ENCODE measurements around the gene ACD. TPM values are rescaled to one million over a fixed set of nuclear protein-coding genes. Genes with fewer than 3 reads are reported as not detected.

ACD gene
- total RNA-seq, 1 experiment from 2014 or later = 41.3 TPM

DNA sequence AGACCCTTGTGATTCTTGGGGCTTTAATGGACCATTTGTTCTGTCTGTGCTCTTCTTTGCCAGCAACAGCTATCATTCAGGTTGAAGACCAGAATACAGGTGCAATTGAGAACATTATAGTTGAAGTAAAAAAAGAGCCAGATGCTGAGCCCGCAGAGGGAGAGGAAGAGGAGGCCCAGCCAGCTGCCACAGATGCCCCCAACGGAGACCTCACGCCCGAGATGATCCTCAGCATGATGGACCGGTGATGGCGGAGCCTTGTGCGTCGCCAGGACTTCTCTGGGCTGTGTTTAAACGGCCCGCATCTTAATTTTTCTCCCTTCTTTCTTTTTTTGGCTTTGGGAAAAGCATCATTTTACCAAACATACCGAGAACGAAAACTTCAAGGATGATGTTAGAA, 22.4 kb downstream of the ACD start:
- Mint-ChIP-seq H3K27me3 (ENCODE audit: low read depth) (no peaks in the 10 kb centered on the region), H3K36me3 (peaks cover 37% of the 10 kb centered on the region), H3K4me3 (no peak overlapping the region), H3K4me1 (no peaks in the 10 kb centered on the region), H3K27ac (peak overlapping the region; percentile 23; the same call in 1 of the 2 replicates), H3K9me3 (no peaks in the 10 kb centered on the region)
- ChIA-PET POLR2A (no interaction called here), CTCF (interaction anchor here (3.2 kb wide), 1 partner anchor 91 kb away, joined by 15 read pairs; no protein-coding TSS in a partner anchor)
- TF ChIP-seq OVOL2 (CRISPR knock-in tag; IDR thresholded peaks at IDR 0.05; ENCODE audit: borderline replicate concordance) = no peak
- no peak for TF ChIP-seq GABPB1 (CRISPR knock-in tag; IDR thresholded peaks at IDR 0.05)
- TF ChIP-seq ZBTB21 (CRISPR knock-in tag; IDR thresholded peaks at IDR 0.05; ENCODE audit: borderline replicate concordance) = no peak
- TF ChIP-seq ZNF121 (CRISPR knock-in tag; IDR thresholded peaks at IDR 0.05) = no peak
- TF ChIP-seq ZNF423 (CRISPR knock-in tag; IDR thresholded peaks at IDR 0.05) = no peak
- TF ChIP-seq TEAD1 (CRISPR knock-in tag; IDR thresholded peaks at IDR 0.05) = no peak
- no peak for TF ChIP-seq ZNF532 (CRISPR knock-in tag; IDR thresholded peaks at IDR 0.05; ENCODE audit: borderline replicate concordance)
- no peak for TF ChIP-seq EMX1 (CRISPR knock-in tag; IDR thresholded peaks at IDR 0.05)
- no peak for TF ChIP-seq SMAD4 (CRISPR knock-in tag; IDR thresholded peaks at IDR 0.05)
- TF ChIP-seq, protein P1, sequence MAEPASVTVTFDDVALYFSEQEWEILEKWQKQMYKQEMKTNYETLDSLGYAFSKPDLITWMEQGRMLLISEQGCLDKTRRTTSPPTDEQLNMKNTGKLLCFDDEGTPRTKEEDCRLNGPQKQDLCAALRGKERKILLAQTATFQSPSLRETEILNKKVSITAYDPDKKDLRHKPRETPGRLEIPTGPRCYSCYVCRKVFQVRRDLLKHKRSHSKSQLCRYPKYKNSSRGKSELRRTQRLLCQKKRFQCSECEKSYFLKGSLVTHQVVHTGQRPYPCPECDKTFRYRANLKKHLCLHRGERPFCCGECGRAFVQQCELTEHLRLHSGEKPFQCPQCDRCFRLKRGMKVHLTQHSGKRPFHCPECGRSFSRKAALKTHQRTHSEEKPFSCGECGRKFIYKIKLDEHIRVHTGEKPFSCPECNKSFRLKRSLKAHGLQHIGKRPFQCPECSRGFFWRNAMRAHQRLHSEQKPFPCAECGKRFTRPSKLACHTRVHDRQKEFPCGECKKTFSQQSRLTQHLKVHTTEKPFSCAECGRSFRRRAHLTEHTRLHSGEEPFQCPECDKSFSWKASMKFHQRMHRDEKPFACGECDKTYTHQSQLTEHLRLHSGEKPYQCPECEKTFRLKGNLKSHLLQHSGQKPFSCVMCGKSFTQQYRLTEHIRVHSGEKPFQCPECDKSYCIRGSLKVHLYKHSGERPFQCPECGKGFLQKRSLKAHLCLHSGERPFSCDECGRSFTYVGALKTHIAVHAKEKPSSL (CRISPR knock-in tag; conservative IDR thresholded peaks at IDR 0.05) = no peak
- TF ChIP-seq ZNF263 (CRISPR knock-in tag; IDR thresholded peaks at IDR 0.05; ENCODE audit: low read depth) = no peak
- no peak for TF ChIP-seq ATF1 (CRISPR knock-in tag; IDR thresholded peaks at IDR 0.05)
- TF ChIP-seq, protein P2, sequence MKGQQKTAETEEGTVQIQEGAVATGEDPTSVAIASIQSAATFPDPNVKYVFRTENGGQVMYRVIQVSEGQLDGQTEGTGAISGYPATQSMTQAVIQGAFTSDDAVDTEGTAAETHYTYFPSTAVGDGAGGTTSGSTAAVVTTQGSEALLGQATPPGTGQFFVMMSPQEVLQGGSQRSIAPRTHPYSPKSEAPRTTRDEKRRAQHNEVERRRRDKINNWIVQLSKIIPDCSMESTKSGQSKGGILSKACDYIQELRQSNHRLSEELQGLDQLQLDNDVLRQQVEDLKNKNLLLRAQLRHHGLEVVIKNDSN (CRISPR knock-in tag; IDR thresholded peaks at IDR 0.05) = no peak
- TF ChIP-seq ELF4 (CRISPR knock-in tag; IDR thresholded peaks at IDR 0.05; ENCODE audit: low read depth) = no peak
- no peak for DNase-seq (ENCODE audit: low spot score)
- no peak for ATAC-seq

- Mint-ChIP-seq H3K36me3 (peaks cover 44% of the 10 kb centered on the region), H3K4me1 (no peaks in the 10 kb centered on the region), H3K4me3 (no peak overlapping the region), H3K9me3 (no peaks in the 10 kb centered on the region), H3K27me3 (ENCODE audit: low read depth) (no peaks in the 10 kb centered on the region), H3K27ac (no peak overlapping the region; the same call in 1 of the 2 replicates)
- no peak for ATAC-seq
- CTCF ChIA-PET = no interaction called here
- POLR2A ChIA-PET = no interaction called here
- DNase-seq (ENCODE audit: low spot score) = no peak
- TF ChIP-seq ZNF423 (CRISPR knock-in tag; IDR thresholded peaks at IDR 0.05) (no peak), FOXP1 (CRISPR knock-in tag; IDR thresholded peaks at IDR 0.05; ENCODE audit: borderline replicate concordance) (no peak), ZNF281 (CRISPR knock-in tag; IDR thresholded peaks at IDR 0.05) (no peak), FOXP4 (CRISPR knock-in tag; IDR thresholded peaks at IDR 0.05) (no peak), MYBL2 (CRISPR knock-in tag; IDR thresholded peaks at IDR 0.05) (no peak), TCF7 (CRISPR knock-in tag; IDR thresholded peaks at IDR 0.05; ENCODE audit: low read depth) (no peak), AR (CRISPR knock-in tag; IDR thresholded peaks at IDR 0.05) (no peak), ZNF671 (CRISPR knock-in tag; IDR thresholded peaks at IDR 0.05) (no peak)
Measured at GRCh38 chr16:67636713-67637112, 23.3 kb downstream of the ACD start.

Measured in WTC11 (cell line).